Activated CD4-positive, CD25-positive, alpha-beta regulatory T cell treated with anti-CD3 and anti-CD28 coated beads, Interleukin-2, amount 50 U/mL, for 24 hours (primary cell): Measurements from ENCODE around the gene SCUBE1.

Experiments used
- ATAC-seq, 2 donors: fragments of 150-1000 bp; cut with Tn5 transposase; one replicate each; pipeline ENCODE4 v1.10.0; 2021; ENCODE audit warnings: mild to moderate bottlenecking in 1 of 2, moderate library complexity in 1 of 2

Gene SCUBE1

GRCh38 chr22:43169310-43170130, 173.7 kb downstream of the SCUBE1 start:
- ATAC-seq, result no peak

GRCh38 chr22:43168471-43169309, 174.5 kb downstream of the SCUBE1 start:
- ATAC-seq, result no peak

DNA sequence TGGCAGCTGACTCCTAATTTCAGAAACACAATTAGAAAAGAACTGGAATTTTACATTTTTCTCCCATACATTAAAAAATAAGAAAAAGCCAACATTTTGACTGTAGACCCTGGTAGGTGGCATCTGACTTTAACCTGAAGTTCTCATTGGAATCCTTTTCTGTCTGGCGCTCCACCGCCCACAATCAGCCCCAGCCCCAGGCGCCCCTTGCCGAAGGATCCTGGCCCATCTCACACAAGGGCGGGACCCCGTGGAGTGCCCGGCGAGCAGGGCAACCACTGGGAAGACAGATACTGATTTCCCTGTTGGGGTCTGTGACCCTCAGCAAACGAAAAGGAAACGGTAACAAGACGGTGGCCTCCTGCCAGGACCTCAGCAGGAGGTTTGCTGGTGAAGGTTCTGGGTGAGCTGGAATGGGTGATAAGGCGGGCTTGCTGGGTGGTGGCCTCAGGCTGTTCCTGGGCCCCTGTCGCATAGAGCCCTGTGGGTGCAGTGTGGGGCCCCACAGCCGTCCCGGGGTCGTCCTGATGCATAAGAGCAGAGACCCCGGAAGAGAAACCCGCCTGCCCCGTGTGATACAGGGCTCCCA, 176.1 kb downstream of the SCUBE1 start:
- ATAC-seq, result no peak

- no peak for ATAC-seq
Observed at GRCh38 chr22:43166132-43166930, 176.8 kb downstream of the SCUBE1 start.

DNA sequence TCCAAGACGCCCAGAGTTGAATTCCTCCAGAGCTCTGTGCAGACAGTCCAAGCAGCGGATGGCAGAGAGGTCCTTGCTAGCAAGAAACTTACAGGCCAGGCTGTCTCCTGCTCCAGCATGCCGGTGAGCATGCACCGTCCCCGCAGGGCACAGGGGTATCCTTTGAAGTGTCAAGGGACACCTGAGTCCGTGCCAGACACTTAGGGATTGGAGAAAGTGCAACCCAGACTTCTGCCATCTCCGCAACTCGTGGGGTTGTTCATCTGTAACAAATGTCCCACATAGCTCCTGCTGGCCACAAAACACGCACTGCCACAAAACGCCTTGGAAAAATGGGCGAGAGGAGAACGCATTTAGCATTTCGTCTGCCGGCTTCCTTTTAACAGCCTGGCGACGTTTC, 178.5 kb downstream of the SCUBE1 start:
- ATAC-seq, result no peak

- no peak for ATAC-seq
Observed at GRCh38 chr22:43163241-43163795, 179.9 kb downstream of the SCUBE1 start.

GRCh38 chr22:43162412-43163150, 180.6 kb downstream of the SCUBE1 start:
- ATAC-seq, result no peak

DNA sequence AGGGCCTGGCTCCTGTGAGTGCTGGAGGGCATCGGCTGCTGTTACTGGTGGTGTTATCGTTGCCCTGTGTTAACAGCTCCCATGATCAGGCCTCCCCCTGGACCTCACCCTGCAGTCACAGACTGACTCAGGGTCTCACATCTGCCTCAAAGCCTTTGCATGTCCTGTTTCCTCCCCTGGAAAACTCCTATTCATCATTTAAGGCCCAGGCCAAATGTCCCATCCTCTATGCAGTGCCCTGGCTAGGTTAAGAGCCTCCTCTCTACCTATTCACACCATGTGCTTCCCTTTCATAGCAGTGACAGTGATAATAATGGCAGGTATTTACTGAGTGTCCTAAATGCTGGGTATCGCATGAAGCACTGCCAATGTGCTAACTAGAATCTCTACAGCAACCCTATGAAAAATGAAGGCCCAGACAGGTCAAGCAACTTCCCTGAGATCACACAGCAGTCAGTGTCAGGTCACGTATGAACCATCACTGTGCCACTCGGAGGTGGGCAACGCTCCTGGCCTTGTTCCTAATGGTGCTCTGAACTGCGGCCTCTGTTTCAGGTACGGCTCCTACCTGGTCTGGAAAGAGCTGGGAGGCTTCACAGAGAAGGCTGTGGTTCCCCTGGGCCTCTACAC, 182.6 kb downstream of the SCUBE1 start:
- no peak for ATAC-seq

GRCh38 chr22:43159484-43160178, 183.5 kb downstream of the SCUBE1 start:
- ATAC-seq, result no peak

- no peak for ATAC-seq
Observed at GRCh38 chr22:43158778-43159483, 184.2 kb downstream of the SCUBE1 start.

DNA sequence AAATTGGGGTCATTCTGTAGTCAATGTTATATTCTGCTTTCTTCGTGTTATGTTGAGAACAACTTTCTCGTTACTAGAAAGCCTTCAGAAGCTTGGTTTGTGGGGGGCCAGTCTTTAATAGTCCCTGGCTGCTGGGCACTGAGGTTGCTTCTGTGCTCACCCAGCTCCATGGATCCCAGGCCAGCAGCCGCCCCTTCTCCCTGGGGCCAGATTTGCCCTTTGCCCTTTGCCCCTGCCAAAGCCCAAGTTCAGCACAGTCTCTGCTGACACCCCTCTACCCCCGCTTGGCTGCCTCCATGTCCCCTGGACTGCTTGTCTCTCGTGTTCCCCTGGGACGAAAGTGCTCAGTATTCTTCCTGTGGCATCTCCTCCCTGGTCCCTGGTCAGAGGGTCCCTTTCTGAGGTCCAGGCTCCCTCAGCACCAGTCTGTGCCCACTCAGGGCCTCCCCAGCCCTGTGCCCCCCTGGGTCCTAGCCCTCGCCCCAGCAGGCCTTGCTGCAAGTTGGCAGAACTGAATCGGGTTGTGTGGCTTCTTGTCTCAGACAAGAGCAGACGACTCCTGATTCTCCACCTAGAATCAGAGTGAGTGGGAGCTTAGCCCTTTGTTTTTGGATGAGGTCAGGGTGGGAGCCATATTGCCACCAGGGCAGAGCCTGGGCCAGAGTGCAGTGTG, 185.2 kb downstream of the SCUBE1 start:
- no peak for ATAC-seq

- no peak for ATAC-seq
Observed at GRCh38 chr22:43156413-43156812, 186.8 kb downstream of the SCUBE1 start.

DNA sequence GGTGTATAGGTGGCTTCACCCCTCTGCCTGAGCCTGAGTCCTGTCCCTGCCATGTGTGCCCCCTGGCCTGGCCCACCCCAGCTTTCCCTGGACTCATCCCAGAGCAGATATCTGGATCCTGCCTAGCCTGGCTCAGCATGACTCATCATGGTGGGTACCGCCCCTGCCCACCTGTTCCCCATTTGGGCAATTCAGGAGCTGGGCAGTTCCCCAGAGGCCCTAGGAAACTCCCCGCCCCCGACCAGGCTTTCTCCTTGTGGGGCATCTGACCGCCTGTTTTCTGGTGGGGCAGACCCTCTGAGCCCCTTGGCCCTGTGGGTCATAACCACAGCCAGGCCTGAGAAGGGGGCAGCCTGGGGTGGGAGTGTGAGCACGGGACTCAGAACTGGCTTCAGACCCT, 187.4 kb downstream of the SCUBE1 start:
- no peak for ATAC-seq

- ATAC-seq, result no peak
Observed at GRCh38 chr22:43154887-43155536, 188.2 kb downstream of the SCUBE1 start.

GRCh38 chr22:43153899-43154298, 189.3 kb downstream of the SCUBE1 start:
- no peak for ATAC-seq

- ATAC-seq, result peak; percentile 83 to 91
Observed at GRCh38 chr22:43152357-43153071, 190.7 kb downstream of the SCUBE1 start.

DNA sequence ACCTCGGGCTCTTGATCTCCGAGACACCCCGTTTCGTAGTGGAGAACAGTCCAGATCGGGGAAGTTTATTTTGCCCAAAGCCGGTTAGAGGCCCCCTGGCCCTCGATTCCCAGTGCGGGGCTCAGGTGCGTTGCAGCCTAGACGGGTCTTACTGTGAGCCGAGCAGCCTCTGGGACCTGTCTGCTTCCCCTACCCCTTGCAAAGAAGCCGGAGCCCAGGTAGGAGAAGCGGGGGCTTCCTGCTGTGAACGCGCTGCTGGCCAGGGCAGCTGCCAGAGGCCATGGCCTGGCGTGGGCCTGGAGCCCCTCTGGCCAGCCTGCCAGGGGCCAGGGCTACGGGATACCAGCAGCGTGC, 191.2 kb downstream of the SCUBE1 start:
- peak; percentile 24 to 39 for ATAC-seq
